Gastroesophageal sphincter (tissue), 4 donors: ENCODE data around the gene LYRM4. TPM values are rescaled to one million over a fixed set of nuclear protein-coding genes. Genes with fewer than 3 reads are reported as not detected.

ENCODE experiments used
- ATAC-seq: fragments of 150-250 bp; one replicate; pipeline ENCODE4 v1.9.1; 2016; ENCODE audit warnings: mild to moderate bottlenecking, moderate library complexity
- H3K27ac ChIP-seq, 4 donors: fragments of 200-600 bp; sonication (generic) in 3 of 4; 1 replicate in 3 of 4; 2 replicates in 1 of 4; pipeline ENCODE4 v1.5.1; 2016 to 2019
- H3K27me3 ChIP-seq: fragments of 200-600 bp; sonication (generic); one replicate; pipeline ENCODE4 v1.5.1; 2019
- H3K36me3 ChIP-seq, 2 donors: fragments of 200-600 bp; sonication (generic); one replicate each; pipeline ENCODE4 v1.5.1; 2019; ENCODE audit warnings: control low read depth in 1 of 2
- H3K4me1 ChIP-seq, 3 donors: fragments of 200-600 bp; sonication (generic); 1 replicate in 2 of 3; 2 replicates in 1 of 3; pipeline ENCODE4 v1.5.1; 2016 to 2019; ENCODE audit warnings: control low read depth in 2 of 3
- H3K4me3 ChIP-seq, 2 donors: fragments of 200-600 bp; sonication (generic); one replicate each; pipeline ENCODE4 v1.5.1; 2019; ENCODE audit warnings: mild to moderate bottlenecking in 1 of 2, moderate library complexity in 1 of 2
- H3K9me3 ChIP-seq, 3 donors: fragments of 200-600 bp; sonication (generic); one replicate each; pipeline ENCODE4 v1.5.1; 2017 to 2019; ENCODE audit warnings: control low read depth in 2 of 3
- CTCF ChIP-seq, 4 experiments: fragments of 200-600 bp in 2 of 4; fragments of 450-650 bp in 2 of 4; sonication (generic) in 1 of 4; IDR thresholded peaks; one replicate each; pipeline ENCODE4 v1.5.1; 2017 to 2019; ENCODE audit warnings: antibody characterized with exemption in 4 of 4, mild to moderate bottlenecking in 2 of 4, moderate library complexity in 2 of 4
- EP300 ChIP-seq: sonication (generic); formaldehyde crosslinking; IDR thresholded peaks from one replicate; pipeline ENCODE4 v1.6.1; 2017; ENCODE audit warnings: antibody characterized with exemption, mild to moderate bottlenecking
- POLR2A ChIP-seq, 2 donors: fragments of 450-650 bp; IDR thresholded peaks; one replicate each; pipeline ENCODE4 v1.6.1; 2017; ENCODE audit warnings: antibody characterized with exemption in 2 of 2, mild to moderate bottlenecking in 2 of 2, moderate library complexity in 1 of 2
- POLR2AphosphoS5 ChIP-seq: sonication (generic); formaldehyde crosslinking; IDR thresholded peaks from one replicate; pipeline ENCODE4 v1.6.1; 2017; ENCODE audit warnings: antibody characterized with exemption
- WGBS, 2 donors: methylation state at CpG; one replicate each; pipeline ENCODE4 v1.1.5; 2018; ENCODE audit warnings: low coverage in 1 of 2; 5-methylcytosine and 5-hydroxymethylcytosine counted together
- total RNA-seq, 4 donors: library from RNA; depleted of rRNA; stranded (reverse); fragments of >200 nt; gene quantifications; one replicate each; pipeline ENCODE4 v1.1.0, GENCODE V29; 2016

The LYRM4 gene
- total RNA-seq, 4 donors from 2014 or later: 16.4 to 27.9 (median 20.5) TPM

- TF ChIP-seq POLR2AphosphoS5 (no peak), EP300 (no peak), POLR2A (IDR thresholded peaks at IDR 0.05) (no peak), CTCF (IDR thresholded peaks at IDR 0.05) (no peak)
- Histone ChIP-seq H3K4me3 (no peak overlapping the region), H3K9me3 (no peaks in the 10 kb centered on the region), H3K27ac (peak overlapping the region in 2 of 4 donors; percentile 69), H3K36me3 (no peaks in the 10 kb centered on the region), H3K27me3 (no peaks in the 10 kb centered on the region), H3K4me1 (peaks cover 12 to 59% (median 23%) of the 10 kb centered on the region in 3 donors)
- no peak for ATAC-seq
- WGBS, 2 donors: 80 to 90% methylated on average over 3 to 4 of the region's 4 CpGs
These were observed 56.4 kb downstream of the LYRM4 start for GRCh38 chr6:5204376-5204775.

DNA sequence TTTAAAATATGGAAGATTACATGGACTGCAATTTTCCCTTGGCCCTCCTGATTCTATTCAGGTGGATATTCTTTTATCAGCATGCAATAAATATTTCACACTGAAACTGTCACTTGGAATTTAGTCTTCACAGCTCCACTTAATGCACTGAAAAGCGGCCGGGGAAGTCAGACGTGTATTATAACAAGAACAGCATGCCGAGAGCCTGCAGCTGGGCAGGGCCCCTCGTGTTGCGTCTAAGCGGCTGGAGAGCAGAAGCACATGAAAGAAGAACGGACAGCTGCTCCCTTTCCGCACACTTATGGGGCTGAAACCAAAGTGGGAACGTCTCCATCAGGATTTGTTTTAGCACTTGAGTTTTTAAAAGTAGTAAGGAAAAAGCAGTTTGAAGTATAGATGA is 57.2 kb downstream of the LYRM4 start:
- H3K4me1 ChIP-seq: peaks cover 12 to 53% (median 22%) of the 10 kb centered on the region in 3 donors
- peak overlapping the region in 2 of 4 donors; percentile 69 for H3K27ac ChIP-seq
- ATAC-seq: no peak
- TF ChIP-seq POLR2AphosphoS5 (no peak), CTCF (IDR thresholded peaks at IDR 0.05) (no peak), POLR2A (IDR thresholded peaks at IDR 0.05) (no peak), EP300 (no peak)
- no peaks in the 10 kb centered on the region for H3K9me3 ChIP-seq
- H3K36me3 ChIP-seq: no peaks in the 10 kb centered on the region
- 33 to 73% methylated on average over 4 to 5 of the region's 10 CpGs for WGBS, 2 donors
- H3K4me3 ChIP-seq: no peak overlapping the region
- H3K27me3 ChIP-seq: no peaks in the 10 kb centered on the region

DNA sequence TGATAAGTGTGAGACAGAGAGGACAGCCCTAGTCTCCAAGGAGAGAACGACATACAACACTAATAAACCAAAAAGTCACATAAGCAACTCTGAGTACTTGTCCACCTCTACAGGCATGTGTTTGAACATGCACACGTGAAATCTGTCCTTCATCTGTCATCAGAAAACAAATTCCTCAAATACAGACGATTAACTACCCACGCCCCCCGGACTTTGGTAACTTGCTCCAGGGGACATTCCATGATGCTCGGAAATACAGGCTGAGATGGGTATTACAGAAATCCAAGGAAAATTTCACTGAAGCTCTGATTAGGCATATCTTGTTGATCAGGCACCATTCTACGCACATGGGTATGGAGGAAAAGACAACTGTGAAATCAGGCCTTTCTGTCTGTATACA is 57.8 kb downstream of the LYRM4 start:
- Histone ChIP-seq H3K36me3 (no peaks in the 10 kb centered on the region), H3K27ac (no peak overlapping the region), H3K27me3 (no peaks in the 10 kb centered on the region), H3K4me1 (peaks cover 7 to 47% (median 20%) of the 10 kb centered on the region in 3 donors), H3K4me3 (no peak overlapping the region), H3K9me3 (no peaks in the 10 kb centered on the region)
- 89 to 93% methylated on average over 7 of the region's 7 CpGs for WGBS, 2 donors
- ATAC-seq: no peak
- TF ChIP-seq CTCF (IDR thresholded peaks at IDR 0.05) (no peak), POLR2AphosphoS5 (no peak), EP300 (no peak), POLR2A (IDR thresholded peaks at IDR 0.05) (no peak)

DNA sequence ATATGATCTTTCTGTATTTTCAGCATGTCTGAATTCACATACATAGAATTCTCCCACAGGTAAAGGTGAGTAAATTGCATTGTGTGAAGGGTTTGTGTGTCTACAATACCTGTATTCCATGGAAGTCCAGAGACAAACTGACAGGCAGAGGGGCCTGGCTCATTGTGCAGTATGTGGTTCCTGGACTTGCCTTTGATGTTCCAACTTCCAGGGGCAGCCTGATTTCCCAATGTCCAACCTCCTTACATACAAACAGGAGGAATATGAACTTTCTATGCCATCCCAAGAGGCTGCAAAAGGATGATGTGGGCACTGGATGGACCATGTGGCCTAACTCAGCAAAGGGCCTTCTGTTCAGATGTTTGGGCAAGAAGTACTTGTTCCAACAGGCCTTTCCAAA is 58.5 kb downstream of the LYRM4 start:
- H3K27me3 ChIP-seq: no peaks in the 10 kb centered on the region
- no peak for ATAC-seq
- no peak overlapping the region for H3K27ac ChIP-seq
- no peaks in the 10 kb centered on the region for H3K36me3 ChIP-seq
- H3K9me3 ChIP-seq: no peaks in the 10 kb centered on the region
- no peak for TF ChIP-seq POLR2AphosphoS5
- no peak for TF ChIP-seq CTCF (IDR thresholded peaks at IDR 0.05)
- TF ChIP-seq POLR2A (IDR thresholded peaks at IDR 0.05): no peak
- no peak for TF ChIP-seq EP300
- H3K4me1 ChIP-seq: peaks cover 4 to 40% (median 20%) of the 10 kb centered on the region in 3 donors
- no peak overlapping the region for H3K4me3 ChIP-seq

GRCh38 chr6:5201271-5201670 is 59.5 kb downstream of the LYRM4 start:
- TF ChIP-seq POLR2AphosphoS5: no peak
- TF ChIP-seq EP300: no peak
- no peak for TF ChIP-seq POLR2A (IDR thresholded peaks at IDR 0.05)
- no peak for TF ChIP-seq CTCF (IDR thresholded peaks at IDR 0.05)
- ATAC-seq: no peak
- Histone ChIP-seq H3K27ac (no peak overlapping the region), H3K4me3 (no peak overlapping the region), H3K4me1 (peaks cover 4 to 33% (median 18%) of the 10 kb centered on the region in 3 donors), H3K9me3 (no peaks in the 10 kb centered on the region), H3K36me3 (no peaks in the 10 kb centered on the region), H3K27me3 (no peaks in the 10 kb centered on the region)
- 80 to 90% methylated on average over 2 to 5 of the region's 5 CpGs for WGBS, 2 donors
